IPS-20b (cell line): ENCODE data around the gene EZH2.

Experiments used
- H3K27ac ChIP-seq: one replicate; pipeline ENCODE4 v1.5.1; 2013; ENCODE audit warnings: low read length
- H3K27me3 ChIP-seq: 2 replicates; pipeline ENCODE4 v1.6.1; 2013; ENCODE audit warnings: mild to moderate bottlenecking, low read length, inconsistent platforms; ENCODE audit not compliant: insufficient read depth
- H3K36me3 ChIP-seq: 2 replicates; pipeline ENCODE4 v1.6.1; 2013; ENCODE audit warnings: low read depth, mild to moderate bottlenecking, inconsistent platforms, low read length, moderate library complexity; ENCODE audit not compliant: insufficient read depth
- H3K4me1 ChIP-seq: 2 replicates; pipeline ENCODE4 v1.6.1; 2013; ENCODE audit warnings: mild to moderate bottlenecking, control low read depth, inconsistent platforms, low read length, moderate library complexity; ENCODE audit not compliant: insufficient read depth
- H3K4me3 ChIP-seq: 2 replicates; pipeline ENCODE4 v1.5.1; 2013; ENCODE audit warnings: mild to moderate bottlenecking, low read length, inconsistent platforms
- H3K9ac ChIP-seq: 2 replicates; pipeline ENCODE4 v1.6.1; 2013; ENCODE audit warnings: low read depth, mild to moderate bottlenecking, inconsistent platforms, low read length, moderate library complexity
- H3K9me3 ChIP-seq: 2 replicates; pipeline ENCODE4 v1.6.1; 2013; ENCODE audit warnings: mild to moderate bottlenecking, low read depth, low read length, inconsistent platforms; ENCODE audit not compliant: insufficient read depth

EZH2 gene

DNA sequence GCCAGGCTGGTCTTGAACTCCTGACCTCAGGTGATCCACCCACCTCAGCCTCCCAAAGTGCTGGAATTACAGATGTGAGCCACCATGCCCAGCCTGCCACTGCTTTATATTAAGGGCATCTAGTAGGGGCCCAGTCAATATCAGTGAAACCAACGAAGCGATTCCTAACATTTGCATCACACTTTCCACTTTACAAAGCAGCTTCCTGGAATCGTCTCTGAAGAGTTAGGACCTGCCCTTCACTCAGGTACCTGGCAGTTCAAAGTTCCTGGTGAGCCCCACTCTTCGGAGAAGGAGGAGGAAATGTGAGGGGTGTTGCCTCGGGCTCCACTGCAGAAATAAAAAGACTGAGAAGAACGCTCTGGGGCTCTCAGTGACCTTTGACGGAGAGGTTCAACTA, 31.1 kb upstream of the EZH2 start:
- H3K4me3 ChIP-seq = no peak overlapping the region
- H3K4me1 ChIP-seq = 0 out of 2 replicates have a peak, but pooled peaks cover 3% of the 10 kb centered on the region
- H3K9me3 ChIP-seq = no peaks in the 10 kb centered on the region
- no peaks in the 10 kb centered on the region for H3K36me3 ChIP-seq
- H3K9ac ChIP-seq = no peak overlapping the region
- H3K27me3 ChIP-seq = no peaks in the 10 kb centered on the region
- H3K27ac ChIP-seq = no peak overlapping the region

DNA sequence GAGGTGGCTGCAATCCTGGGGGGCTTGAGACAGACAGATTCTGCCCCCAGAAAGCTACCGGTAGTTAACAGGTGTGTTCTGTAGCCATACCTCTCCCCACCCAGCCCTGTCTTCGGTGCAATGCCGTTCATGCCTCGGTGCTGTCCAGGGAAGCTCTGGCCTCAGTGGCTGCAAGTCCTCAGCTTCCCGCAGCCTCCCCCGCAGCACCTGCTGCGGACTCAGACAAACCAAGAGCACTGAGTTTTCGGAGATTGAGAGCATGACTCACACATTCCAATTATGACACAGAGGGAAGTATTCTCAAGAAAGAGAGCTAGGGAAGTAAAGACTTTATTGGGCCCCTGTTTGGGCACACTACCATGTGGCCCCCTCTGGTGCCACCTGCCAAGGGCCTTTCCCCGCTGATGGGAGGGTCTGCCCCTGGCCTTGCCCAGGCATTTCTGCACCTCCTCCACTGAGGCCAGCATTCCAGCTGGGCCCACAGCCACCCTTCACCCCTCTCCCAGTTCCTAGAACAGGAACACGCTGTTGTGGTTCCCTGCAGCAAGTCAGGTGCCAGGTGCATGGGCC, 30.2 kb upstream of the EZH2 start:
- H3K9me3 ChIP-seq = no peaks in the 10 kb centered on the region
- H3K4me3 ChIP-seq = no peak overlapping the region
- H3K9ac ChIP-seq = no peak overlapping the region
- no peaks in the 10 kb centered on the region for H3K27me3 ChIP-seq
- peaks cover 7% of the 10 kb centered on the region; the same call in 1 of the 2 replicates for H3K4me1 ChIP-seq
- no peaks in the 10 kb centered on the region for H3K36me3 ChIP-seq
- no peak overlapping the region for H3K27ac ChIP-seq

DNA sequence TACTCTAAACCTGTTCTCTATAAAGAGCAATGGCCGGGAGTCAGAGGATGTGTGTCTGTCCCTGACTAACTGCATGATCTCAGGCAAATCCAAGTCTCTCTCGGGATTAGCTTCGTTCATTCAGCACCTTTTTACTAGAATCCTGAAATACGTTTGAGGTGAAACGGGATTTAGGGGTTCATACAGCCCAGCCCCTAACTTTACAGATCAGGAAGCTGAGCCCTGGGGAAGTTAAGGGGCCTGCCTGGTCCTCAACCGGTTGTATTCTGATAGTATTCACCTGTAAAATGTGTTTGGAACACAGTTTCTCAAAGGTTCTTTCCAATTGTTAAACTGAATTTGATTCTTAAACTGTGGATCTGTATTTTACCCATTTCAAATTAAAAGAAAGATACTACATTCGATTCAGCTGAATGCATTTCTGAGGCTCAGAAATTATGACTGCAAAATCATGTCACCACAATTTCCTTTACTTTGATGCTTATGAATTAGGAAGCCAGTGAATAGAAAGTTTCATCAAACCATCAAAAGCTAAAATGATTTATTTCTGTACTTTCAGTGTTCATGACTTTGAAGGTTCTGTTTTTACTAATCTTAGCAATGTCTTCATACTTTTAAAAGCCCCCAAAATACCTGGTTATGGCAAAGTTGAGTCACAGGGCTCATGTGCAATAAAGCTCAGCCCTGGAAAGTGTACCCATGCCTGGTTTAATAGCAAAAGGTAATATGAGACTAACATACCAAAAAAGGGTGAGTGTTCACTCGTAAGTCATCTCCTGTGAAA, 28.9 kb upstream of the EZH2 start:
- H3K27me3 ChIP-seq = no peaks in the 10 kb centered on the region
- peaks cover 13% of the 10 kb centered on the region; the same call in 1 of the 2 replicates for H3K4me1 ChIP-seq
- H3K9ac ChIP-seq = no peak overlapping the region
- no peak overlapping the region for H3K4me3 ChIP-seq
- no peaks in the 10 kb centered on the region for H3K36me3 ChIP-seq
- no peaks in the 10 kb centered on the region for H3K9me3 ChIP-seq
- no peak overlapping the region for H3K27ac ChIP-seq

DNA sequence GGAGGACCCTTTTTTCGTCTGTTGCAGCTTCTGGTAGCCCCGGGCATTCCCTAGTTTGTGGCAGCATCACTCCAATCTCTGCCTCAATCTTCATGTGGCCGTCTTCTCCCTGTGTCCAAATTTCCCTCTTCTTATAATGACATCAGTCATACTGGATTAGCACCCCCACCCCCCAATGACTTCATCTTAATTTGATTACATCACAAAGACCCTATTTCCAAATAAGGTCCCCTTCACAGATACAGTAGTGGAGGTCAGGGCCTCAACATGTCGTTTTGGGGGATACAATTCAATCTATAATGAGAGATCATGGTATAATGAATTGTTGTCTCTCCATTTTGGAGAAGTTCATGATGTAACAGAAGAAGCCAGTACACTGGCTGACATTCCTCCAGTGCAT, 28.1 kb upstream of the EZH2 start:
- H3K4me1 ChIP-seq = peaks cover 13% of the 10 kb centered on the region; the same call in 1 of the 2 replicates
- no peak overlapping the region for H3K9ac ChIP-seq
- no peak overlapping the region for H3K4me3 ChIP-seq
- H3K27ac ChIP-seq = no peak overlapping the region
- H3K27me3 ChIP-seq = no peaks in the 10 kb centered on the region
- no peaks in the 10 kb centered on the region for H3K36me3 ChIP-seq
- H3K9me3 ChIP-seq = no peaks in the 10 kb centered on the region

DNA sequence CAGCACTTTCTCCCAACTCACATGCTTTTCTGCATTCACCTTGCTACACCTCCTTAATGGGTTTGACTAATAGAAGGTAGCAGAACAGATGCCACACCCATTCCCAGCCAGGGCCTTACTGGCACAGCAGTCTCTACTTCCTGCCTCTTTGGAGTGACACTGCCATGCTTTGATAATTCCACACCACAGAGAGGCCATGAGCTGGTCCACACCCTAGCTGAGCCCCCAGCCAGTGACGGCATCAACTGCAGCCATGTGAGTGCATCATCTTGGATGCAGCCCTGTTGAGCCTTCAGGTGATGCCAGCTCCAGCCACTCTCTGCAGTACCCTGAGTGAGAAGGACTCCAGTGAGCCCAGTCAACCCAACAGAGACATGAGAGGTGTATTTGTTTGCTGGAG, 27.5 kb upstream of the EZH2 start:
- Histone ChIP-seq H3K4me1 (peaks cover 13% of the 10 kb centered on the region; the same call in 1 of the 2 replicates), H3K27ac (no peak overlapping the region), H3K4me3 (no peak overlapping the region), H3K36me3 (no peaks in the 10 kb centered on the region), H3K9me3 (no peaks in the 10 kb centered on the region), H3K9ac (no peak overlapping the region), H3K27me3 (no peaks in the 10 kb centered on the region)

DNA sequence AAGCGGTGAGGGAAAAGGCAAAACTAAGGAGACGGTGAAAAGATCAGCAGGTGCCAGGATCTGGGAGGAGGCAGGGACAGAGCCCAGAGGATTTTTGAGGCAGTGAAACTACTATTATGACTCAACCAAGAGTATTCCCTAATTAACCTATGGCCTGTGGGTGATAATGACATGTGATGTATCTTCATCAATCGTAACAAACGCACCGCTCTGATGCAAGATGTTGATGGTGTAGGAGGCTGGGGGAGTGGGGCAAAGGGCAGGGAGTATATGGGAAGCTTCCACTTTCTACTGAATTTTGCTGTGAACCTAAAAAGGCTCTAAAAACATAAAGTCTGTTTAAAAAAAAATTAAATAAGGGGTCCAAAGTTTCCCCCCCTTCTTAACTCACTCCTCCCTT, 25.5 kb upstream of the EZH2 start:
- Histone ChIP-seq H3K4me3 (no peak overlapping the region), H3K36me3 (no peaks in the 10 kb centered on the region), H3K27me3 (no peaks in the 10 kb centered on the region), H3K4me1 (peaks cover 13% of the 10 kb centered on the region; the same call in 1 of the 2 replicates), H3K9ac (no peak overlapping the region), H3K9me3 (no peaks in the 10 kb centered on the region), H3K27ac (no peak overlapping the region)

DNA sequence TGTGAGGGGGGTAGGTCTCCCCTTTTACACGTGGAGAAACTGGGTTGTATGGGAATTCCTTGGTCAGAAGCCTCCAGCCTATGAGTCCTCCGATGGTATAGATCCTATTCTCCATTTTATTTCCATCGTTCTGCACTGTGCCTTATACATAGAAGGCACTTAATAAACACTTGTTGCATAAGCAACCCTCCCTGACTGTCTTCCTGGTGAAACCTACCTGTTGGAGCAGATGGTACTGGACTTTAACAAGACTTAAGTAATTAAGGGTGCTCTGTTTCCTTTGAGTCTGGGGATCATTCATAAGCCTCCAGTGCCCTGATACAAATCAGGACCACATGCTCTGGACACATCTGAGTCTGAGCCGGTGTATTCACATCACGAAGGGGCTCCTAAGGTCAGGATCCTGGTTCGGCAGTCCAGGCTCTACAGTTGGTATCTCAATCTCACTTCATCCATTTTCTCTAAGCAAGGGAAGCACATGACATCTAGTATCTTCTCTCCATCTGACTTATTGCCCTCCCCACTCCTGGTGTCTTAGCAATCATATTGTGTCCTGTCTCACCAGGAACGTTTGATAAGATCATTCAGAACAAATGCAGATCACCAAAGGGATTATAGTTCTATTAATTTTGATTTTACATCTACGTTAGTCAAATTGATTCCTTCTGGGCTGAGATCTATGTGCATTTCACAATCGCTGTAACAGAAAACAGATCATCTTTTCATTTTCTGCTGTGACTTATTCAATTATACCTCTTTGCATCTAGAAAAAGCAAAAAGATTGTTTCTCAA, 22.8 kb upstream of the EZH2 start:
- no peaks in the 10 kb centered on the region for H3K9me3 ChIP-seq
- H3K27ac ChIP-seq = no peak overlapping the region
- no peaks in the 10 kb centered on the region for H3K27me3 ChIP-seq
- peaks cover 13% of the 10 kb centered on the region; the same call in 1 of the 2 replicates for H3K4me1 ChIP-seq
- H3K36me3 ChIP-seq = no peaks in the 10 kb centered on the region
- no peak overlapping the region for H3K9ac ChIP-seq
- no peak overlapping the region for H3K4me3 ChIP-seq

DNA sequence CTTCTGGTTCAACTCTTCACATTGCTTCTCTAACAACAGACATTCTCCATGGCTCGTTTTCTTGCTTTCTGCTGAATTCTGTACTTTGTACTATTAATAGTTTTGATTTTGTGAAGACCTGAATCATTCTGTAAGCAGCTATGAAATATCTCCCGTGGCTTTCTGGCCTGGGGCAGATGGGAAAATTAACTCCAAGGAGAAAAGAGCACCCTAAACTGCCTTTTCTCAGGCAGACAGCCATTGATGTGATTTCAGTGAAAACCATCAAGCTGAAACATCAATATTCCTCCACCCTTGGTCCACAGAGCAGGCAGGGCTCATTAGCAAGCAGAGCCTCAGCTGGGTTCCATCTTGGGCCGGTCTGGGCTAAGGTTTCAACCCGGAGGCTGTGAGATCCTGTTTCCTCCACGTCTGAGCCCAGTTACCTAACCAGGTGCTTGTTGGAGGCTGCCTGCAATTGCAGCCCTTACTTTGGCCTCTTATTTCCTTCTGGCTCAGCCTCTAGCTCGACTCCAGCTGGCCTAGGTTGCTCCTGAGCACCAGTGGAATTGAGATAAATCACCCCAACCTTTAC, 21.1 kb upstream of the EZH2 start:
- no peaks in the 10 kb centered on the region for H3K36me3 ChIP-seq
- H3K9ac ChIP-seq = no peak overlapping the region
- H3K4me1 ChIP-seq = peaks cover 10% of the 10 kb centered on the region; the same call in 1 of the 2 replicates

DNA sequence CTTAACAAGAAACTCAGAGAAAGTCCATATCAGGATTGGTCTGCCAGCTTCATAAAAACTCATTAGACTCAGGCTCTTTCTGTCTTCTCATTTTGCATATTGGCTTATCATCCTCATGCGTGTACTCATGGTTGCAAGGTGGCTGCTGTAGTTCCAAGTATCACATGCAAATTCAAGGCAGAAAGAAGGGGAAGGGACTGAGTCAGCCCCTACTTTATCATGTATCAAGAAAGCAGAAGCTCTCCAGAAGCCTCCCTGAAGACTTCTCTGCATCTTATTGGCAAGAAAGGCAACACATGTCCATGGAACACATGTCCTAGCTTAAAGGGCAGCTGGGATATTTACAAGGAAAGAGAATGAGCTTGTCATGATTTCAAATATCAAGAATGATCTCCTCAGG, 19.4 kb upstream of the EZH2 start:
- H3K9ac ChIP-seq = no peak overlapping the region
- no peaks in the 10 kb centered on the region for H3K9me3 ChIP-seq
- no peaks in the 10 kb centered on the region for H3K36me3 ChIP-seq
- H3K27me3 ChIP-seq = no peaks in the 10 kb centered on the region
- H3K4me1 ChIP-seq = no peaks in the 10 kb centered on the region; the same call in 1 of the 2 replicates
- H3K27ac ChIP-seq = no peak overlapping the region
- H3K4me3 ChIP-seq = no peak overlapping the region

More for the DNA sequence above, 21.1 kb upstream of the EZH2 start:
- Histone ChIP-seq H3K4me3 (no peak overlapping the region), H3K27ac (no peak overlapping the region), H3K9me3 (no peaks in the 10 kb centered on the region), H3K27me3 (no peaks in the 10 kb centered on the region)

DNA sequence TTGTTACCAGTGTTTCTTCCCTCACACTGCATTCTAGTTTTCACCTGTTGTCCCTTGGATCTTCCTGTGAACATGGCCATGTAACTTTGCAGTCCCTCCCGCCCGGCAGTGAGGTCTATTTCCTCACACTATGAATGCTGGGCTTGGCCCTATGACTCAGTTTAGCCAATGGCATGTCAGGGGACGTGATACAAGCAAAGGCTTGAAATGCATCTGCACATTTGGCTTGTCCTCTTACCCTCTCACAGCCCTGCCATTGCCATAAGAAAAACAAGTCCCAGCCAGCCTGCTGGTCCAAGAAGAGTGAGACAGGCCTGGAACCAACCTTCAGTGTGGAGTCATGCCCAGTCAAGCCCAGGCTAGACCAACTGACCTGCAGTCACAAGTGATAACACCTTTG, 17.1 kb upstream of the EZH2 start:
- Histone ChIP-seq H3K27ac (no peak overlapping the region), H3K4me1 (no peaks in the 10 kb centered on the region), H3K4me3 (no peak overlapping the region), H3K36me3 (no peaks in the 10 kb centered on the region), H3K27me3 (no peaks in the 10 kb centered on the region), H3K9ac (no peak overlapping the region), H3K9me3 (no peaks in the 10 kb centered on the region)

DNA sequence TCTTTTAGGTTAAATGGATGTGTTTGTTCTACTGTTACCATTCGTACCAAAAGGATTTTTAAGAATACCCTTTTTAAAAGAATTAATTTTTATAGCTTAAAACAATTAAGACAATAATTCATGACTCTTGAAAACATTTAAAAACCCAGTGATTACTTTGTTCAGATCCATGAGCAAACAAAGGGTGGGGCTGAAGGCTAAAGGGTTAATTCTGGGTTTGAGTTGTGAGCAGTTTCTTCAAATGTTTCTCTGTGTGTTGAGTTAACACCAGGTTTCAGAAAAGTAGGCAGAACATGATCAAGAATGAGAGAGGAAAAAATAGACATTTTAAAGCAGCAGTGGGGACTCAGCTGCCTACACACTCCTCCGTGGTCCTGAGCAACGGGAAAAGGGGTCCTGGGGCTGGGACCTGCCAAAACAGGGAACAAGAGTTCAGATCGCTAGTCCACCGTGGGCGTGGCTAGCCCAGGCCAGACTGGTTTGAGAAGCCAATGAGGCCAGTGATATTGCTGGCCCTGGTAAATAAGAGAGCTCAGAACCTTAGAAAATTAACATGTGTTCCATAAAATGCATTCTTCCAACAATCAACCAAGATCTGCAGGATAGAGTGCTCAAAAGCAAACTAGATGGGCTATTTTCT, 14.9 kb upstream of the EZH2 start:
- no peak overlapping the region for H3K4me3 ChIP-seq
- H3K4me1 ChIP-seq = no peaks in the 10 kb centered on the region
- no peak overlapping the region for H3K27ac ChIP-seq
- H3K9ac ChIP-seq = no peak overlapping the region
- H3K36me3 ChIP-seq = no peaks in the 10 kb centered on the region
- H3K27me3 ChIP-seq = no peaks in the 10 kb centered on the region
- H3K9me3 ChIP-seq = no peaks in the 10 kb centered on the region
